Measurements from ENCODE around the gene C3.

GRCh38 chr19:6713773-6714692 is 6.4 kb downstream of the C3 start:
- TF ChIP-seq CTCF (IDR thresholded peaks at IDR 0.05) (no peak), POLR2A (IDR thresholded peaks at IDR 0.05) (no peak)
